Measurements from ENCODE around the gene ZNF407. TPM values are rescaled to one million over a fixed set of nuclear protein-coding genes. Genes with fewer than 3 reads are reported as not detected.

Gene ZNF407
- total RNA-seq, 1 donor from 2014 or later, result 14.7 TPM

GRCh38 chr18:74631212-74631611 lies 33.5 kb downstream of the ZNF407 start:
- Mint-ChIP-seq H3K36me3 (peaks cover 29% of the 10 kb centered on the region), H3K4me3 (no peak overlapping the region), H3K4me1 (ENCODE audit: unreplicated experiment) (peaks cover 36% of the 10 kb centered on the region), H3K27me3 (no peaks in the 10 kb centered on the region), H3K27ac (no peak overlapping the region), H3K9me3 (no peaks in the 10 kb centered on the region)
- DNase-seq (ENCODE audit: extremely low spot score, unreplicated experiment), result no peak
- no peak for TF ChIP-seq CTCF (conservative IDR thresholded peaks at IDR 0.05)

- no peak for DNase-seq (ENCODE audit: extremely low spot score, unreplicated experiment)
- peaks cover 31% of the 10 kb centered on the region for H3K4me1 Mint-ChIP-seq (ENCODE audit: unreplicated experiment)
- no peak overlapping the region for H3K27ac Mint-ChIP-seq
- H3K9me3 Mint-ChIP-seq, result no peaks in the 10 kb centered on the region
- H3K4me3 Mint-ChIP-seq, result no peak overlapping the region
- peaks cover 29% of the 10 kb centered on the region for H3K36me3 Mint-ChIP-seq
- H3K27me3 Mint-ChIP-seq, result no peaks in the 10 kb centered on the region
- TF ChIP-seq CTCF (conservative IDR thresholded peaks at IDR 0.05), result no peak
These were observed 34.1 kb downstream of the ZNF407 start for GRCh38 chr18:74631623-74632350.

GRCh38 chr18:74632351-74632679 lies 34.6 kb downstream of the ZNF407 start:
- peaks cover 28% of the 10 kb centered on the region for H3K4me1 Mint-ChIP-seq (ENCODE audit: unreplicated experiment)
- H3K9me3 Mint-ChIP-seq, result no peaks in the 10 kb centered on the region
- H3K4me3 Mint-ChIP-seq, result no peak overlapping the region
- no peak overlapping the region for H3K27ac Mint-ChIP-seq
- peaks cover 29% of the 10 kb centered on the region for H3K36me3 Mint-ChIP-seq
- TF ChIP-seq CTCF (conservative IDR thresholded peaks at IDR 0.05), result no peak
- no peaks in the 10 kb centered on the region for H3K27me3 Mint-ChIP-seq
- no peak for DNase-seq (ENCODE audit: extremely low spot score, unreplicated experiment)

GRCh38 chr18:74632856-74633255 lies 35.2 kb downstream of the ZNF407 start:
- Mint-ChIP-seq H3K36me3 (peaks cover 29% of the 10 kb centered on the region), H3K27me3 (no peaks in the 10 kb centered on the region)

GRCh38 chr18:74633652-74634352 lies 36.1 kb downstream of the ZNF407 start:
- TF ChIP-seq CTCF (conservative IDR thresholded peaks at IDR 0.05), result no peak
- Mint-ChIP-seq H3K9me3 (no peaks in the 10 kb centered on the region), H3K27me3 (no peaks in the 10 kb centered on the region), H3K36me3 (peaks cover 29% of the 10 kb centered on the region), H3K4me1 (ENCODE audit: unreplicated experiment) (peaks cover 28% of the 10 kb centered on the region), H3K4me3 (no peak overlapping the region), H3K27ac (no peak overlapping the region)
- DNase-seq (ENCODE audit: extremely low spot score, unreplicated experiment), result no peak

More at GRCh38 chr18:74632856-74633255, 35.2 kb downstream of the ZNF407 start:
- Mint-ChIP-seq H3K27ac (no peak overlapping the region), H3K4me1 (ENCODE audit: unreplicated experiment) (peaks cover 28% of the 10 kb centered on the region), H3K9me3 (no peaks in the 10 kb centered on the region), H3K4me3 (no peak overlapping the region)
- no peak for DNase-seq (ENCODE audit: extremely low spot score, unreplicated experiment)
- no peak for TF ChIP-seq CTCF (conservative IDR thresholded peaks at IDR 0.05)

Data from type B pancreatic cell (in vitro differentiated cells).